Fibroblast of skin of left biceps (primary cell): ENCODE measurements around the gene CCDC102A.

ENCODE experiments used
- DNase-seq, 2 experiments: peaks; one replicate each; pipeline ENCODE4 v3.0.0-alpha.2; 2013; ENCODE audit warnings: low read depth in 2 of 2

The CCDC102A gene

DNA sequence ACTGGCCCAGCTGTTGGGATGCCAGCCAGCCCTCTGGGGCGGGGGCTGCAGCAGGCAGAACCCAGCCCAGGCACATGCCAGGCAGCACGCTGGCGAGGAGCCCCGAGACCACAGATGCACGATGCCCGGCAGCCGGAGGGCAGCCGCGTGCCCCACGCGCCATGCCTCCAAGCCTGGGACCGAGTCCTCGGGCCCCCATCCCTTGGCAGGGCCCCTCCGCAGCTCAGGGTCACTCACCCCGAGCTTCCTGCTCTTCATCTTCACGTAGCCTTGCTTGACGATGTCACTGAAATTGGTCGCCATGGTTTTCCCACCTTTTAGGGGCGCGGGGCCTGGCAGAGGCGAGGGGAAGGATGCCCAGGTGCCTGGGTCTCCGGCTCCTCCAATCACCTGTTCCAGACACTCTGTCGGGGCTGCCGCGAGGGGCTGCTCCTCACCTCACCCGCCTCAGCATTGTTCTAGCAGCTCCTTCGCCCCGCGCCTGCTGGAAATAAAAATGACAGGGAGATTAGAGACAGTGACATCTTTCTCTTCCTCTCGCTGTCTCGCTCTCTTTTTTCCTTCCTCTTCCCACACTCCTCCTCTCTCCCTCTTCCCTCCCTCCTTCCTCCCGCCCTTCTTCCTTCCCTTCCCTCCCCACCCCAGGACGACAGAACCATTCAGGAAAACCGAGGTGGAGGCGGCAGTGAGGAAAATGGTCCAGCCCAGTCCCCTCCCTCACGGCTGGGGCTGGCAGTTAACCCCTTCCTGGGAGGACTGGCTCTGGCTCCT, 57.0 kb downstream of the CCDC102A start:
- peak; percentile 25 to 33 for DNase-seq

DNA sequence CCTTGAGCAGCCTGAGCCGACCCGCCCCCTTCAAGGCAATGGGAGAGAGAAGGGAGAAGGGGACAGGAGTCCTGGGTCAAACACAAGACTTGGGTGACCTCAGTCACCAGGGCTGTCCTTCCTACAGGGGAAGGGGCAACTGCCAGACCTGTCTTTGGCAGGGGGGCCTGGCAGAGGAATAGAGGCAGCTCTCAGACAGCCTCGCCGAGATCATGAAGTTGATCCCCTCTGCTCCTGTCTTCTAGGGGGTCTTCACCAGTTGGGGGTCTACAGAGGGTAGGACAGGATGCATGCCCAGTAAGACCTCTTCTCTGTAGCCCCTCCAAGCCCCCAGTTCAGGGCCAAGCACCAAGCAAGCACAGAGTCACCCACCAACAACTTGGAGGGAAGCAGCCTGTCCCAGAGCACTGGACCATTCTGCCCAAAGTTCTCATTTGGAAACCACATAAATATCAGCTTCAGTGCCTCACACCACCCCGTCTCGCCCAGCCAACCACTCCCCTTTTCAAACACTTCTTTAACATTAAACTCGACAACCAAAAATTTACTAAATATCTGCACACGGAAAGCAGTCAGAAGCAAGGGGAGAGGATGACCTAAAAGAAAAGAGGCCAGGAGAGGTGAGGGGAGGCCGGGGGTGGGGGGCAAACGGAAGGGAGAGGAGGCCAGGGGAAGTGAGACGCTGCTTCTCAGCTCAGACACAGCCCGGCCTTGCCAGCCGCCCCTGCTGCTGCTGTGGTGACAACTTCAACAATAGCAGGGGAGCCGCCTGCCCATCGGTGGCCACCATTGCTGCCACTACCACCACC, 57.8 kb downstream of the CCDC102A start:
- no peak for DNase-seq

DNA sequence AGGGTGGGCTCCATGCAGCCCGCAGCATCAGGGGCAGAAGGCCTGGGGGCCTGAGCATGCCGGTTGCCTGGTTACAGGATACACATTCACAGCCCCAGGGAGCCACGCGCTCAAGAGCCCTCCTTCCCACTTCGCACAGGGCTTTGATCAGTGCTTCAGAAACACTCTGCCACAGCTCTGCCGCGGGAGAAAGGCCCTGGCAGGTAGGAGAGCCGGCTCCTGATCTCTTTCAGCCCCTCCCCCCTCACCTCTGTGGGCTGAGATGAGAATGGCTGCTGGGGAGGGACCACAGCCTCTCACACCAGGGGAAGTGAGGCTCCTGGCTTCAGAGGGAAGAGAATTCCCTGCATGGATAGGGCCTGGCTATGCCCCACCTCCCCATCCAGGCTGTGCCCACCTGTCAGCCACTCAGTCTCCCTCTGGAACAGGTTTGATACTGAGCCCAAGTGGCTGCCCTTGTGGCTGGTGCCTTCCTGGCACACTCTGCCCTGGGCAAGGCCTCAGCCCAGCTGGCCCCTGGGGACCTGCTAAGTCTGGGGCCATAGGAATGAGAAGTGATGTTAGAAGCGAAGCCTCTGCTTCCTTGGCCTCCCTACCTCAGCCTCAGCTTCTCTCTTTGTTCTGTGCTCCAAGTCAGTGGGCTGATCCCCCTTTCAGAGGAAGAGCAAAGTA, 58.7 kb downstream of the CCDC102A start:
- DNase-seq = no peak

DNA sequence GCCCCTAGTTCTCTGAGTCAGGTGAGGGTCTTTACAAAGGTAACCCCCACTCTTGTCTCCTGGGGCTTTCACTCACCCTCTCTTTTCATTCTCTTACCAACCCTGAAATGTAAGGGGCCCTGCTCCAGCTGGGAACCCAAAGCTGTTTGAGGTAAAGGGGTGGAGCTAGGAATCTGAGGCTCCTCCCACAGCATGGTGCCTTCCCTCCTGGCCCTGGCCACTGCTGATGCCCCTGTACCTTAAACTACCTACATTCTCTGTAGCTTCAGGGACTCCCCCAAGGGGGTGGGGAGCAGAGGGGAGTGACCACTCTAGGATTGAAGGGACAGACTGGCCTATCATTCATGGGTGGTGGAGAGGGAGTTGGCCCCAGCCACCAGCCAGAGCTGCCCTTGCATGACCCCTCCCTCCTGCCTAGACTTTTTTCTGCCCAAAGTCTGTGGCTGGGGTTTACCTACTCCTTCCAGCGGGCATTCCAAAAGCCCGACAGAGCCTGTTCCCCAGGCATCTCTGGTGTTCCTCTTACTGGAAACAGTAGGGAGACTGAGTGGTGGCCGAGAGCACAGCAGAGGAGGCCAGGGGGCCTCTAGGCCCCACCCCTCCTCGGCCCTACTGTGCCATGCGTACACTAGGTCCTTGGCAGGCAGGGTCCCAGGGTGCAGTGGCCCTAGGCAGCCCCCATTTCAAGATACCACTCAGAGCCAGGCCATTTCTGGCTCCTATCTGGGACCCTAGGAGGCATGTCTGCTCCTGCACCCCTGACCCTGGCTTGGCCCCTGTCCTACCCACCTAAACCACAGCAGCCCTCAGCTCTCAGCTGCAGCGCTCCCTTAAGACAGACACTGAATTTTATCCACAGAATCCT, 59.6 kb downstream of the CCDC102A start:
- DNase-seq = no peak

DNA sequence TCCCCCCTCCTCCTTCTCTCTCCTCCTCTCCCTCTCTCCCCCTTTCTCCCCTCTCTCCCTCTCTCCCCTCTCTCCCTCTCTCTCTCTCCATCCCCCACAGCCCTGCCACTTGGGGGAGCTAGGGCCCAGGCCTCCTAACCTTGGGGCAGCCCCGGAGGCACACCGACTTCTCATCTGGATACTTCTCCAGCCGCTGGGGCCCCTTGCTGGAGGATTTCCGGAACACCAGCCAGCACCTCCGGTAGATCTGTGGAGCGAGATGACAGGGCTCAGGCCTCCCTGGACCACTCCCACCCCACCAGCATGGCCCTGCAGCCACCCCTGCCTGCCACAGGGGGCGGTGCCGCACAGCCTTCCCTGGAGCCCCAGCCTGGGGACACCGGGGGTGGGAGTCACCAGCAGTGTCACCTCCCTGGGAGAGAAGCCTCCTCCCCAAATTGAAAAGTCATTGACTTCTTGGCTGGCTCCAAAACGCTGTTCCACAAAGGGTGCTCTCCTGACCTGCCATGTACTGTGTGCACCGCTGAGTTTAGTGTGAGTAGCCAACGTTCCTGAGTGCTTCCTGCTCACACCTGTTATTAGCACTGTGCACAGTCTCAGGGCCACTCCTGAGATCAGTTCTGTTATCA, 60.5 kb downstream of the CCDC102A start:
- DNase-seq = no peak

DNA sequence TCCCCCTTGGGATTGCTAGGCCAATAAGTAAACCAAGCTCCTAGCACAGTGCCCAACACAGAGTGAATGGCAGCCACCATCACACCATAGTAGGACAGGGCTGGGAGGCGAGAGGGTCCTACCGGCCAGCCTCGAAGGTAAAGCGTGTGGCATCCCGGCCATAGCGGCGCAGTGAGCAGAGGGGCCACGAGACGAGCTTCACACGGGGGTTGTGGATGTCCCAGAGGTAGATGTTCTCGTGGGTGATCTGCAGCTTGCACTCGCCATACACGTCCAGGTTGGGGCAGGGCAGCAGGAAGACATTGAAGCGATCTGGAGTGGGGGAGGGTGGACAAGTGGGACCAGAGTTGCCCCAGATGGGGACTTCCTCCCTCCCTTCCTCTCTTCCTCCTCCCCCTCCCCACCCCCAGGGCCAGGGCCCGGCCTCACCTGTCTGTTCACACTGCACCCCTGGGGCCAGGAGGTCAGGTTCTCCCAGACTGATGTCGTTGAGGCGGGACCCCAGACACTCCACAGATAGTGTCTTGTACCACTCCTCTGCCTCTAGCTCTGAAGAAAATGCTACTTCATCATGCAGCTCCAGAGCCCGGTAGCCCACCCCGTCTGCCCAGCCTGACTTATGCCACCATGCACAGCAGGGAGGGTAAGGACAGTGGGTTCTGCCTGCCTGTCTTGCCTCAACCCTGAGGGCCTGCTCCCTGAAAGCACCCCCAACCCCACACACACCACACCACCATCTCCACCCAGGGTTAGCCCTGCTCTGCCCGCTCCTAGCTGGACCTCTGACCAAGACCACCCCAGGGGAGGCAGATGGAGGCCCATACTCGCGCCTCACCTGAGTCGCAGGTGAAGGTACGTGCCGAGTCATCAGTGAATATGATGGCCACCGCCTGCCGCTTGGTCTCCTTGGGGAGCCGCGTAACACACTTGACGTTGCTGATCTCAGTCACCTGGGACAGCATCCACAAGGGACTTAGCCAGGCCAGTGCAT, 61.4 kb downstream of the CCDC102A start:
- no peak for DNase-seq

DNA sequence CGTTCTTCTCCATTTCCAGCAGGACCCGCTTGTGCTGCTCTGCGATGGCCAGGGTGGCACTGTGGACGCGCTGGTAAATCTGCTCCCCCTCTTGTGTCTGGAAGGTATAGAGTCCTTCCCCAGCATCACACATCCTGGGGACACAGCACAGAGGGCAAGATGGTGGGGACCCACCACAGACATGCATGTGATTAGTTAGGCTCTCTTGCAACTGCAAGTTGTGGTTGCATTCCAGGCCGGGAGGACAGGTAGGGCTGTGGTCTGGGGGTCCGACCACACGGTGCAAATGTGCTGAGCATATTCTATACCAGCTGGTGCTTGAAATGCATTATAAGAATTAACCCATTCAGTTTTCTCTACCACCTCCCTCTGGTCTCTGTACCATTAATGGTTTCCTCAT, 62.5 kb downstream of the CCDC102A start:
- DNase-seq = no peak

DNA sequence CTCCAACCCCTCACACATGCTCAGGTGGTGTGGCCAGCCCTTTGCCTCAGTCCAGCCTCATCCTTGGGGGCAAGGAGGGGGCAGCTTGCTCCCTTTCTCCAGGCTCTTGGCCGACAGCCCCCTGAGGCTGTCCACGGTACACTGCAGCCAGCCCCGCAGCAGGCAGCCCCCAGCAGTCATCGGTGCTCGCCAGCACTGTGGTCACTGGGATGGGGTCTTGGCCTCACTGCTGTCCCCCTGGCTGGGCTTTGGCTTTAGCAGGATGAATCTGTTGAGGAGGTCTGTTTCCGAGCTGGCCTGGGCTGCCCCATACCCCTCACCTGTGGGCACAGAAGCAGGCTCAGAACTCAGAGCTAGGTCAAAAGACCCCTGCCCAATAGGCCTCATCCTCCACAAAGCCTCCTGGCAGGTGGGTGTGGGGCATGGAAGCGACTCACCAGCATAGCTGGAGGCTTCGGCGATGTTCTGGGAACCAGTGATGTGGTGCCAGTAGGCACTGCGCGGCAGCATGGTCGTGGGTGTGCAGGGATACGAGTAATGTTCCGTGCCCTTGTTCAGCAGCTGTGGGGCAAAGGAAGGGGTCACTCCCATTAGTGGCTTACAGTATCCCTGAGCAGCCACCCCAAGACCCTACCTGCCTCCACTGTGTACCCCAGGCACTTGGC, 63.1 kb downstream of the CCDC102A start:
- DNase-seq = no peak

DNA sequence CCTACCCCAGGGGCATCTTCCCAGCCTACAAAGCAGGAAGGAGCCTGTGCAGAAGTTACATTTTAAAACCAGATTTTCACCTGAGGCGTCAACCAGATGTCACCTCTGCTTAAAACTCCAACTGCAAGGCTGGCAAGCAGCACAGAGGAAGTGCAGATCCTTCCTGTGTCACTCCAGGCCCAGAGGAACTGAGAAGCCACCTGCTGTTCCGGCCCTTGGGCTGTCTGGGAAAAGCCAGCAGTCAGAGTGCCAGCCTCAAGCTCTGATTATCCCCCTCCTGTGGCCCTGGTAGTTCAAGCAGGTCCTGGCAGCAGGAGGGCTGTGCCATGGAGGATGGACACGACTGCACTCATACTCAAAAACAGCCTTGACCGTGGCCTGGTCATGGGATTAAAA, 63.7 kb downstream of the CCDC102A start:
- DNase-seq = no peak

DNA sequence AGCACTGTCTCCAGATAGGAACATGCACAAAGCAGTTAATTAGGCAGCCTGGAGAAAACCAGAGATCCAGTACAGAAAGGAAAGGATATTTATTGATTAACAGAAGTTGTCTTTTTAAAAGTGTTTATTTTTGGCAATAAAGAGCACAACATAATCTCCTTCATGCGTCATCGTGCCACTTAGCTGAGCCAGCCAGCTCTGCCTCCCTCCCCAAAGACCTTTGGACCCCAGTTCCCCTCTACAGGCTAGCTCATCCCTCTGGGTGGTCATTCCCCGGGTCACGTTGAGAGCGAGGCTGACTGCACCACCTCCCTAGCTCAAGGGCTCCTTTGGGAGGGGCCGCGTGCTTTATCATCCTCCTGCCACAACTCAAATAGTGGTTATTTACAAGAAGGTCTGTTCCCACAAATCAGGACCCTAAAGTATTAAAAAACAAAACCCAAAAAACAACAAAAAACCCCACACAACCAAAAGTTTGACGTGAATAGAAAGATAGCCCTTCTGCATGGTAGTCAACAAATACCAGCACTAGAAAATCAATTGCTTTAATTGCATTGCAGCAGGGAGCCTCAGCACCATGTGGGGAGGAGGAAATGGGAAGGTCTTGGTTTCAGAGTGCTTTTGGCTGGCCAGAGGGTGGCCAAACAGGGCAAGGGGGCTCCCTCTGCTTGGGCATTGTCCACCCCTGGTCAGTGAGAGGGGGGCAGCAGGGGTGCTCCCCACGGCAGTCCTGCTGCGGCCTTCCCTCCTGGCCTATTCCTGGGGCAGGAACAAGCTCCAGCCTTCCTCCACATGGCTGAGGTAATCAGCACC, 64.3 kb downstream of the CCDC102A start:
- no peak for DNase-seq

DNA sequence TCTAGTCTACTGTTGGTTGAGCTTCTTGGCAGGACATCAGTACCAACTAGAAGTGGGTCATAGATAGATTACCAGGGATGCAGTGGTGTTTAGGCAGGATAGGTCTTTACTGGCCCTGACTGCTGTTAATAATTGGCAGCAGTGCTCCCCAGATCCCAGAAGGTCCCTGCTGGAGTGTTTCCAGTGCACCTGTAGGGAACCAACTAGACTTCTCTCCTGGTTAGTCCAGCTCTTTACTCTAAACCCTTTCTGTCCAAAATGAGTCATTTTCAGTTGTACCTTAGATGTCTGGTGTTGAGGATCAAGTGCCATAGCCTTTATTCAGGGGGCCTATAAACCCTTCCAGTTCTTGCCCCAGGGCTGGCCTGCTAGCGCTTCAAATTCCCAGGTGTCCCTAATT, 65.2 kb downstream of the CCDC102A start:
- DNase-seq = no peak

DNA sequence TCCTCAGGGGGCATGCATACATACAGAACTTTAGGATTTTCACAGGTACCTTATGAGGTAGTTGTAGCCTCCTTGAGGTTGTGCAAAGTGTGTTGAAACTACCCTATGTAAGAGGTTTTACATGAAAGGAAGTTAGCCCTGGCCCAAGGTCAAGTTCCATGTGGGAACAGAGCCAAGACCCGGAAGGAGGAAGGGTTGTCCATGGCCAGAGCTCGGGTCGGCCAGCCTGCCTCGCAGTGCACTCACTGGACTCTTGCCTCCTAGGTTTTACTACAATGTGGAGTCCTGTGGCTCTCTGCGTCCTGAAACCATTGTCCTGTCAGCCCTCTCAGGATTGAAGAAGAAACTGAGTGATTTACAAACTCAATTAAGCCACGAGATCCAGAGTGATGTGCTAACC, 65.7 kb downstream of the CCDC102A start:
- no peak for DNase-seq

DNA sequence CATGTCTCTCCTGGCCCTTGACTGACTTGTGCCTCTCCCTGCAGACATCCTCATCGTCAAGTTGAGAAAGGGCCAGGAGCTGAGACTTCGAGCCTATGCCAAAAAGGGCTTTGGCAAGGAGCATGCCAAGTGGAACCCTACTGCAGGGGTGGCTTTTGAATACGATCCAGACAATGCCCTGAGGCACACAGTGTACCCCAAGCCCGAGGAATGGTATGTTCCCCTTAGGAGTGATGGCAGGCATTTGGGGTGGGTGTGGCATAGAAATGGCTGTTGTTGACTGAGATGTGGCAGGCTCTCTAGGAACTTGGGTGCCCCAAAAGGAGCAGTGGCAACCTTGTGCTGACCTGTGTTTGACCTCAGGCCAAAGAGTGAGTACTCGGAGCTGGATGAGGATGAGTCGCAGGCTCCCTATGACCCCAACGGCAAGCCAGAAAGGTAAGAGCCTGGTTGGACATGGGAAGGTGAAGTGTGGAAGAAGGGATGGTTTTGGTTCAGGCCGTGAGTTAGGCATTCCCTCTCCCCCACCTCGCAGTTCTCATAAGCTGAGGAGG, 66.4 kb downstream of the CCDC102A start:
- no peak for DNase-seq

DNA sequence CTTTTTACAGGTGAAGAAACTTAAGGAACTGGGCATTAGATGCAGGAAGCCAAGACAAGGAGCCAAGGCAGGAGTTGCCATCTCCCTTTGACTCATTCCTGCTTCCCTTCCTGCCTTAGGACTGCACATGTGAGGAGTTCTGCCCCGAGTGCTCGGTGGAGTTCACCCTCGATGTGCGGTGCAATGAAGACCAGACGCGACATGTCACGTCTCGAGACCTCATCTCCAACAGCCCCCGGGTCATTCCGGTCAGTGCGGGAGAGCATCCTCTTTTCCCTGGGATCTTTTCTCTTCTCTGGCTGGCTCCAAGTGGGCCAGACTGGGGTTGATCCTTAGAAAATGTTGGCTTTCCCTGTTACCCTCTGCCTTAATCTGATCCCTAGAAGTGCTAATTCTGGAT, 67.3 kb downstream of the CCDC102A start:
- DNase-seq = no peak

DNA sequence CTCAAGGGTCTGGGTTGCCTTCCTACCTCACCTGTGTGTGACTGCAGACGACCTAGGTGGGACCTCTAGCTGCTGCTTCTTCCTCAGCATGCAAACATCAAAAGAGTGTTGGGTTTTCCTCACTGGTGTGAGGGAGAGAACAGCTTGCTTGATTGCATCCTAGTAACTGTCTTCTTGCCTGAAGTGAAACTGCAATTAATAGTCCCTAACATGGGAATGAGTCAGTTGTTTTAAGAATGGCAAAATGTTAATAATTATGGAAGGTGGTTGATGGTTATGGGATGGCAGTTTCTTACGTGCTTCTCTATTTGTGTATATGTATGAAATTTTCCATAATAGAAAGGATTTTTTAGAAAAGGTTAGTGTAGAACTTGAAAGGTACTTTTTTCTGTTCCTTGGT, 68.0 kb downstream of the CCDC102A start:
- DNase-seq = no peak

DNA sequence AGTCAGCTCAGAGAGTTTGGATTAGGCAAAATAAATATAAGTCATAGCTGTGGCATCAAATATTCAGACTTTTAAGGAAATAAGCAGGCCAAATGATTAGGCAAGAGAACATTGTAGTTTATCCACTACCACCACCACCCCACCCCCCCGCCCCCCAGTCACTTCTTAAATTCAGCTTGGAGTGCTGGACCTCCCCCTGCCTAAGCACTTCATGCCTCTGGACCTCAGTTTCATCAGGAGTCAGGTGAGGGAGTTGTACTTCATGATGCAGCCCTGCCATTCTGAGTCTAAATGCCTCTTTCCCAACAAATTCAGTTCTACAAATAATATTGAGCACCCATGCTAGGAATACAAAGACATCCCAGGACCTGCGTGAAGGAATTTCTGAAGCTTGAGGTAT, 71.8 kb downstream of the CCDC102A start:
- no peak for DNase-seq

DNA sequence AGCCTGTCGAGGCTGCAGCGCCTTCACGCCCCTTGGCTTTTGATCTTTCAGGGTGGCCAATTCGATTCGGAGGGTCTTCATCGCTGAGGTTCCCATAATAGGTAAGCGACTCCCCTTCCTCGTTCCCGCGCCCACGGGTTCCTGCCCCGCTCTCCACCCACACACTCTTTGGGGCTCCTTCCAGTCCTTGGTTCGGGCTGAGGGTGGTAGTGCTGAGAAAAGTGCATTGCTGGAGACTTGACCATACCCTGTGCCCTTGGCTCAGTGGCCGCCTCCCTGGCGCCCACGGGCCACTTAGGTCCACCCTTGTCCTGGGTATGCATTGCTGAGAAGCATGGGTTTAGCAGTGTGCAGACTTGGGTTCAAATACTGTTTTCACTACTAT, 73.4 kb downstream of the CCDC102A start:
- DNase-seq = no peak

DNA sequence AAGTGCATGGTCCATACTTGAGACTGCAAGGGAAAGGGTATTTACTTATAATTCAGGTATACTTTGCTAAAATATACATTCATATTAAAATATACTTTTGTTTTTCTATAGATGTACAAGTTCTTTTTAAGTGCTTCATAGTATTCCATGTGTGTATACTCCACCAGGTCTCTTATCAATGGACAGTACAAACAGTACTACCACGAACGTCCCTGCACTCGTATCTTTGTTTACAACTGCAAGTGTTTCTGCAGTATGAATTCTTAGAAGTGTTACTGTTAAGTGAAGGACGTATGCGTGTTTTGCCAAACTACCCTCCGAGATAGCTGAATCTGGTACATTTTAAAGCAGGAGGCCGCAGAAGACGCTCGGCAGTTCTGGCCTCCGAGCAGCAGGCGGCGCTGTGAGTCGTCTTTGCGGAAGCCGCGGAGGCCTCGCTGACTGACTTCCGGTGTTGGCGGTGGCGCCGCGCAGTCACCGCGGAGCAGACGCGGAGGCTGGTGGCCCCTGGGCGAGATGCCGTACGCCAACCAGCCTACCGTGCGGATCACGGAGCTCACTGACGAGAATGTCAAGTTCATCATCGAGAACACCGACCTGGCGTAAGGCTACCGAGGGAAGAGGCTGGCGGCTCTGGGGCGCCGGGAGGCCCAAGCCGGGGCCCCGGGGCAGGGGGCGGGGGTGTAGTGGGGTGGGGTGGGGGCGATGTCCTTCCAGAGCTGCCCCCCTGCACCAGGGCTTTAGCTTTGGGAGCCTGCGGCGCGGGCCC, 74.0 kb downstream of the CCDC102A start, which contains the start of gene POLR2C:
POLR2C (plus strand) TSS at position 471 of the 769 bp plus-strand sequence; CDS start at position 517, 46 bp downstream.
- DNase-seq = peak; percentile 55
